ENCODE measurements around the gene FNIP2.

Gene FNIP2

DNA sequence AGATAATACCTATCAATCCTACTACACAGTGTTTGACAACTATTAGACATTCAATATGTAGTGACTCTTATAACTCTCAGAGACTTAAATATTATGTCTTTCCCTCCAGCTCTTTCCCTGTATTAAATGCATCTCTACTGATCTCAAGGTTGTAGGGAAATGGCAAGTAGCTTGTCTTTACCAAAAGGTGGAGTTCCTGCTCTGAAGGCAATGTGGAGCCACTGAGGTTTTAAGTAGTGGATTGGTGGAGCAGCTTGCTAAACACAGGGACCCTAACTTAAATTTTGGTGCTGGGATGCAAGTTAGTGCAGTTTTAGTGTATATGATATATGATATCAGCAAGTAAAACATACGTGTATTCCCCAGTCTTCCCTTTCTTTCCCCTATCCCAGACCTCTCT is 13.1 kb downstream of the FNIP2 start:
- TF ChIP-seq EGR1 (IDR thresholded peaks at IDR 0.05), result no peak
- TF ChIP-seq TEAD4 (IDR thresholded peaks at IDR 0.05), result no peak
- no peak for TF ChIP-seq NFIC (IDR thresholded peaks at IDR 0.05)
- no peak for TF ChIP-seq RAD21 (IDR thresholded peaks at IDR 0.05; ENCODE audit: low read depth)
- TF ChIP-seq REST (IDR thresholded peaks at IDR 0.05; ENCODE audit: low read depth), result no peak
- TF ChIP-seq EP300 (IDR thresholded peaks at IDR 0.05; ENCODE audit: borderline replicate concordance), result no peak
- TF ChIP-seq YY1 (IDR thresholded peaks at IDR 0.05; ENCODE audit: low read depth), result no peak
- no peak for TF ChIP-seq FOXM1 (IDR thresholded peaks at IDR 0.05; ENCODE audit: borderline replicate concordance, low read depth)
- no peak for TF ChIP-seq CREB1 (IDR thresholded peaks at IDR 0.05; ENCODE audit: low read depth)
- no peak for TF ChIP-seq TCF12 (IDR thresholded peaks at IDR 0.05; ENCODE audit: low read depth)

DNA sequence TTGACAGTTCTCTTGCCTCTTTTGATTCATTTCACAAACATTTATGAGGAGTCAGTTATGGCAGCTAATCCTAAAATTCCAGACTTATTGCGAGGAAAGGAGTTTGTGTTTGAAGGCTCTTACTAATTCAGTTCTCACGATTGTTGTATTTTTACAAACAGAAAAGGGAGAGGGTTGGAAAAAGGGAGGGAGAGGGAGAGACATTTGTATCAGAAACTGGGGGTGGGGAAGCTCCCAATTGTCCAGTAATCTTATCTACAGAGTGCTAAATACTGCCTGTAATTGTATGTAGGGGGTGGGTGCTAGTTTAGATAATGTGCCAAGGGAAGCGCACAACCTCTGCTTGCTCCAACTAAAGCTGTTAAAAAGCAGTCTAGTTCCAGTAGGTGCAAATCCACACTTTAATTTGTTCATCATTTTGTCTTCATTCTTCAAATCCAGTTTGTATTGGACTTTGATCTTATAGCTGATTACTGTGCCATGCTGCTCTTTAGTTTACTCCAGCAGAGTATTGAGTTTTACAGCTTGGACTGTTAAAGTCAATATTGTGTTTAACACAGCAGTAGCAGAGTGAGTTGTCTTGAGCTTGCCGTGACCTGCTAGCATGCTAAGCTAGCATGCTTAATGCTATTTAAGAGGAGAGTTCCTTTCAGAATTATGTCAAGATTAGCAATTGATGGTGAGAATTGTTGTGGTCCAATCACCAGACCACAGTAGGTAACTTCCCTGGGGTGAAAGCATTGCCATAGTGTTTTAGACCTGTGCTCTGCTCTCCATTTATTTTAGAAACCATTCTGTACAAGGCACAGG is 13.9 kb downstream of the FNIP2 start:
- no peak for TF ChIP-seq CREB1 (IDR thresholded peaks at IDR 0.05; ENCODE audit: low read depth)
- no peak for TF ChIP-seq TCF12 (IDR thresholded peaks at IDR 0.05; ENCODE audit: low read depth)
- TF ChIP-seq, protein P1, sequence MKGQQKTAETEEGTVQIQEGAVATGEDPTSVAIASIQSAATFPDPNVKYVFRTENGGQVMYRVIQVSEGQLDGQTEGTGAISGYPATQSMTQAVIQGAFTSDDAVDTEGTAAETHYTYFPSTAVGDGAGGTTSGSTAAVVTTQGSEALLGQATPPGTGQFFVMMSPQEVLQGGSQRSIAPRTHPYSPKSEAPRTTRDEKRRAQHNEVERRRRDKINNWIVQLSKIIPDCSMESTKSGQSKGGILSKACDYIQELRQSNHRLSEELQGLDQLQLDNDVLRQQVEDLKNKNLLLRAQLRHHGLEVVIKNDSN (IDR thresholded peaks at IDR 0.05), result no peak
- TF ChIP-seq EGR1 (IDR thresholded peaks at IDR 0.05), result no peak
- TF ChIP-seq NFIC (IDR thresholded peaks at IDR 0.05), result no peak
- no peak for TF ChIP-seq REST (IDR thresholded peaks at IDR 0.05; ENCODE audit: low read depth)
- no peak for TF ChIP-seq YY1 (IDR thresholded peaks at IDR 0.05; ENCODE audit: low read depth)
- no peak for TF ChIP-seq EP300 (IDR thresholded peaks at IDR 0.05; ENCODE audit: borderline replicate concordance)
- TF ChIP-seq TEAD4 (IDR thresholded peaks at IDR 0.05), result no peak
- TF ChIP-seq ZBTB7A (IDR thresholded peaks at IDR 0.05; ENCODE audit: low read depth), result no peak
- TF ChIP-seq RAD21 (IDR thresholded peaks at IDR 0.05; ENCODE audit: low read depth), result no peak
- TF ChIP-seq CEBPB (IDR thresholded peaks at IDR 0.05), result no peak
- TF ChIP-seq TAF1 (IDR thresholded peaks at IDR 0.05; ENCODE audit: low read depth), result no peak
- TF ChIP-seq MAX (IDR thresholded peaks at IDR 0.05), result no peak
- no peak for TF ChIP-seq FOXM1 (IDR thresholded peaks at IDR 0.05; ENCODE audit: borderline replicate concordance, low read depth)

DNA sequence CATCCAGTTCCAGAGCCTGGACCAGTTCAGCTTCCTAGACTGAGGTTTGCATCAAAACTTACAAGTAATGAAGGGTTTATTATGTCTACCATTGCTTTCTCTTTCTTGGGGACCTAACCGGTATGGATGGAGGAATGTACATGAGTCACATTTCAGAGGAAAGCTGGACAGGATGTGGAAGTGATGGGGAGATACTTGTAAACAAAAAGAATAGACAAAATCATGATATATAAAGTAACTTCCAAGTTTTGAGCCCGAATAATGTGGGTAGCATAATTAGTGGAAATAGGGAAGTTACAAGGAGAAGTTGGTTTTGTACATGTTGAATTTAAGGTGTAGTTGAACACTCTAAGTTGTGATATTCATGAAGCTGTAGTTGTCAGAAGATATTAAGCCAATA is 15.0 kb downstream of the FNIP2 start:
- no peak for TF ChIP-seq TEAD4 (IDR thresholded peaks at IDR 0.05)
- no peak for TF ChIP-seq EP300 (IDR thresholded peaks at IDR 0.05; ENCODE audit: borderline replicate concordance)
- no peak for TF ChIP-seq RAD21 (IDR thresholded peaks at IDR 0.05; ENCODE audit: low read depth)

GRCh38 chr4:158785718-158786117 is 16.9 kb downstream of the FNIP2 start:
- TF ChIP-seq EGR1 (IDR thresholded peaks at IDR 0.05), result no peak
- TF ChIP-seq REST (IDR thresholded peaks at IDR 0.05; ENCODE audit: low read depth), result no peak
- TF ChIP-seq RAD21 (IDR thresholded peaks at IDR 0.05; ENCODE audit: low read depth), result no peak
- no peak for TF ChIP-seq TAF1 (IDR thresholded peaks at IDR 0.05; ENCODE audit: low read depth)
- no peak for TF ChIP-seq CREB1 (IDR thresholded peaks at IDR 0.05; ENCODE audit: low read depth)
- TF ChIP-seq FOXM1 (IDR thresholded peaks at IDR 0.05; ENCODE audit: borderline replicate concordance, low read depth), result no peak
- TF ChIP-seq TEAD4 (IDR thresholded peaks at IDR 0.05), result no peak
- TF ChIP-seq, protein P1 (IDR thresholded peaks at IDR 0.05), result no peak
- no peak for TF ChIP-seq NFIC (IDR thresholded peaks at IDR 0.05)
- TF ChIP-seq ZBTB7A (IDR thresholded peaks at IDR 0.05; ENCODE audit: low read depth), result no peak
- TF ChIP-seq EP300 (IDR thresholded peaks at IDR 0.05; ENCODE audit: borderline replicate concordance), result no peak
- no peak for TF ChIP-seq YY1 (IDR thresholded peaks at IDR 0.05; ENCODE audit: low read depth)
- TF ChIP-seq CEBPB (IDR thresholded peaks at IDR 0.05), result no peak
